ENCODE measurements around the gene ZNF436.
"Not testable (repeated sequence)": the region's sequence is repeated elsewhere in the genome, so short reads cannot be mapped to it uniquely, and the experiment has no call there.

ZNF436 gene

GRCh38 chr1:23392125-23392855, 22.7 kb upstream of the ZNF436 start:
- no peak for DNase-seq

DNA sequence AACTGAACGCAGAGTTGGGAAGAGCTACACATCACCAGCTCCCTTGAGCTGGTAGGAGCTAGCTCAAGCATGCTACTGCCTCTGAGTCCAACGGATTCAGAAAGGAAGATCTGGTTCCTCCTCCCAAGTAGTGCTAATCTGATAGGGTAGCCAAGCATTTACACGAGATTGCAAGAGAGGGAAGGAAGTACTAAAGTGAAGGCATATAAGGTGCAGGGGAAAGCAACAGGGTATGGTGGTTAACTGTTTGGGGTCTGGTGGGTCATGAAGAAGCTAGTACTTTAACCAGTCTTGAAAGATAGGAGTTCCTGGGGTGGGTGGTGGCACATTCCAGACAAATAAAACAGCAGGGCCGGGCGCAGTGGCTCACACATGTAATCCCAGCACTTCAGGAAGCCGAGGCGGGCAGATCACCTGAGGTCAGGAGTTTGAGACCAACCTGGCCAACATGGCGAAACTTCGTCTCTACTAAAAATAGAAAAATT, 20.2 kb upstream of the ZNF436 start:
- DNase-seq: no peak

GRCh38 chr1:23387494-23387893, 17.9 kb upstream of the ZNF436 start:
- no peak for DNase-seq

GRCh38 chr1:23385119-23385621, 15.5 kb upstream of the ZNF436 start:
- DNase-seq: no peak

DNA sequence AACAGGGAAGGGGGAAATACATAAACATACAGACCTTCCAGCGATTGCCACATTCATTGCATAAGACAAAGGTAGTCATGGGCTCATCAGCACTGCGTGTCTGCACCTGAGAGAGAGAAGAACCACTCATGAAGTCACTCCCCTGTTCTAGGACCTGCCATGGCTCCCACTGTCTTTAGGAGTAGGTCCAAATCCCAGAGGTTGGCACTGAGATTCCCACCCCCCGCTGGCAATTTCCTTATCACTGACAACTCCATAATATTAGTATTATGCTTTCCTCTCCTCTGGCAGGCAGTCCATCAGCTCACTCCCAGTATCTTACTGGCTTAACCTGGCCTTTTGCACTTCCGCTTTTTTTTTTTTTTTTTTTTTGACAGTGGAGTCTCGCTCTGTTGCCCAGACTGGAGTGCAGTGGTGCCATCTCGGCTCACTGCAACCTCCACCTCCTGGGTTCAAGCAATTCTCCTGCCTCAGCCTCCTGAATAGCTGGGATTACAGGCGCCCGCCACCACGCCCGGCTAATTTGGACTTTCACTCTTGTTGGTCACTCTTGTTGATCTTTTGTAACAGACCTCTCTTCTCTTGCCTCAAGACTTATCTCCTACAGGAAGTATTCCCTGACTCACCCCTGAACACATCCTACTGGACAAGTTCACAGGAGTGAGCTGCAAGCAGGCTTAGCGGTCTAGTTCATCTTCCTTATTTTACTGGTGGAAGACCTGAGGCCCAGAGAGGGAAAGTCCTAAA, 14.8 kb upstream of the ZNF436 start:
- no peak for DNase-seq

GRCh38 chr1:23383577-23384311, 14.1 kb upstream of the ZNF436 start:
- no peak for DNase-seq

- no peak for DNase-seq
Observed at GRCh38 chr1:23381233-23381885, 11.7 kb upstream of the ZNF436 start.

DNA sequence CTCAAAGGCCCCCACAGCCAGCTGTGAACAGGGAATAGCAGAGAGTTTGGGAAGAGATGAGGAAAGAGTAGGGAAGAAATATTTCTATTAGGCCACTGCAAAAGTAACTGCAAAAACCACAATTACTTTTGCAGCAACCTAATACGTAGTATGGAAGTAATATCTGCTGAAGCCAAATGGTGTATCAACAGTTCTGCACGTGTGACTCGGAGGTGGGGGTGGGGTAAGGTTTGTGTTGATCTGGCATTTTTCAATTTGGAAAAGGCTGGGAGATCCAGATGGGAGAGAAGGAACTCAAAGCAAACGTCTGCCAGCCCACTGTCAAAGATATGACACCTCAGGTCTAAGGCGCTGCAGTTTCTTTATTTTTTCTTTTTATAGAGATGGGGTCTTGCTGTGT, 11.1 kb upstream of the ZNF436 start:
- no peak for DNase-seq

- DNase-seq: not testable (repeated sequence)
Observed at GRCh38 chr1:23380236-23380635, 10.6 kb upstream of the ZNF436 start.

GRCh38 chr1:23376890-23377811, 7.5 kb upstream of the ZNF436 start:
- DNase-seq: no peak

DNA sequence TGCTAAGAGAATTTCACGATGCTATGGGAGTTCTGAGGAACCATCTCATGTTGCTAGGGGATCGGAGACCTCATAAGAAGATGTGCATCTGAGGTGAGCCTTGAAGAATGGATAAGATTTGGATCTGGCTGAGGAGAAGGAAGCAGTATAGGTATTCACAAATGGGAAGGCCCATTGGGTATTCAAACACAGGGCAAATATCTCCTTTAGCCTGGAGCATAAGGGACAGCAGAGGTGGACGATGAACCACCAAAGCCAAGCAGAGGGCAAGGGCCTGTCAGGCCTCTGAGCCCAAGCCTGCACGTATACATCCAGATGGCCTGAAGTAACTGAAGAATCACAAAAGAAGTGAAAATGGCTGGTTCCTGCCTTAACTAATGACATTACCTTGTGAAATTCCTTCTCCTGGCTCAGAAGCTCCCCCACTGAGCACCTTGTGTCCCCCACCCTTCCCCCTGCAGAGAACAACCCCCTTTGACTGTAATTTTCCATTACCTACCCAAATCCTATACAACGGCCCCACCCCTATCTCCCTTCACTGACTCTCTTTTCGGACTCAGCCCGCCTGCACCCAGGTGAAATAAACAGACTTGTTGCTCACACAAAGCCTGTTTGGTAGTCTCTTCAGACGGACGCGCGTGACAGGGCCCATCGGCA, 4.6 kb upstream of the ZNF436 start:
- not testable (repeated sequence) for DNase-seq

GRCh38 chr1:23371987-23372880, 2.6 kb upstream of the ZNF436 start:
- no peak for DNase-seq

DNA sequence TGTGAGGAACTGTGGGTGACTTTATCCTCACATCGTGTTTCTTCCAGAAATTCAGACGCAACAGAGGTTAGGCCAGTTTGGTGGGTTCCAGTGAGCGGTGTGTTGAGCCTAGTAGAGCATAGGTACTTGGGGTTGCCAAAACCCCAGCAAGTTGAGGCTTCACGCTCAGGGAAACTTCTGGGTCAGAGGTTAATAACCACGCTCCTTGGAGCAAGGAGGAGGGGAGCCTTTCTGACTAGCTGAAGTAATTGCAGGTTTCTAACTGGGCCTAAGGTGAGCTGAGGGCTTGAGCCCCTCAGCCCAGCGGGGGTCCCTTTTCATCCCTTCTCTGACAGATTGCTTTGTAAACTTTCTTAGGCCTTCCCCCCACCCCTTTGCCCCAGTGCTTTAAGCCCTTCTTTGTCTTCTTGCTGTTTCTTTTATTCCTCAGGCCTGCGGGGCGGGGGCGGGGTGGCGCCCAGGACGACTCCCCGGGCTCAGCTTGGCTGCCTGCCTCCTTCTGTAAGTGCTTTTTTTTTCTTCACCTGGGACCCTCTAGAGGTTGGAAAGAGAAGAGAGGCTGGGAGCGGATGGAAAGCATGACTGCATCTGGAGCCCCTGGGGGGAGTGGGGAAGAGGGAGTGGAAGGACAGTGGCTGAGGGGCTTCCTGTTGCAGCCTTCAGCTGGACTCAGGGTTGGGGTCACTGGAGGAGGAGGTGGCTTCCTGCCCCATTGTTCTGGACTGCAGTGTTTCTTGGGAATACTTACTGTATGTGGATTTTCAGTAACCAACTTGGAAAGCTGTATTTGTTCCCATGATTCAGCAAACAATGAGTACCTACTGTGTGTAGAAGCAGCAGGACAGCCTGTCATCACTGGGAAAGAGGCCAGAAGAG, 1.3 kb upstream of the ZNF436 start:
- DNase-seq: no peak

DNA sequence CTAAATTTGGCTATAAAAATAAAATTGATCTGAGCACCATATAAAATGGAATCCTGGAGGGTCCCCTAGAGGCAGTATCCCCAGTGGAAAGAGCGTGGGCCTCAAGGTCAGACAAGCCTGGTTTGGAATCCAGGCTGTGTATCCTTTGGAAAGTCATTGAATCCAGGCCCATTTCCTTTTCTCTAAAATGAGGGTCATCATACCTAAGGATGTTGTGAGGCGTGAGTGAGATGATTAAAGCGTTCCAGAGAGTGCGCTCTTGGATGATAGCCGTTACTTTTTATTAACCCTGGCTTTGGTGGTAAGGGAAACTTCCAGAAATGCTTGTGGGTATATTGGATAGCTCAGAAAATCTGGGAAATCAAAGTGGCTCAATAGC, 683 bp upstream of the ZNF436 start:
- DNase-seq: no peak

DNA sequence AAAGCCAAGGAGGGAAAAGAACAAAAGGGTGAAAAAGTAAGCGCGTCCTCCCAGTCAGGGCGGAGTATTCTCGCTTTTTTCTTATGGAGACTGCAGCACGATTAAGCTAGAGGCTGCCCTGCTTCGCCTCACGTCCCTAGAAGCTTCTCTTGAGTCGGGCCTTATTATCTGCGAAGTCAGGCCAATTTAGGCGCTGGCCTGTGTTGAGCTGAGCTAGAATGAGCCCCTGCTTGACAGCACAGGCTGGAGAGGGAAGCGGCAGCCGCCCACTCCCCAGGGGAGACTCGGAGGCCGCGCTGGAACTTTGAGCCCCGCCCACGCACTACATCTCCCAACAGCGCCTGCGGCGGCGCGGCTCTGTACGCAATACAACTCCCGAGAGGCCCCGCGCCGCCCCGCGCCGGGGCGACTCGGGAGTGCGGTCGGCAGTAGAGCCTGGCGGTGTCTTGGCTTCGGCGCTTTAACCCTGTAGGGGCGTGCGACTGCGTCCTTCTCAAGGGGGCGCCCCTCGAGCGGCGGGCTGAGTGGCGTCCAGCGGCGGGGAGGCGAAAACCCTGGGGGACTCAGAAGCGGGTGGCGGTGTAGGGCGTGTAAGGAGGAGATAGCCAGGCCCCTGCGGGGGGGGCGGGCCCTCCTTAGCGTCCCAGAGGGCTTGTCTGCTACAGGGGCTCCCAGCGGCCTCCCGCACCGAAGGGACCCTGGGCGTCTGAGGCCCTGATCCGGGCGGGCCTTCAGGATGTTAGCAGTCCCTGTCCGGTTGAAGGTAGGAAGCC, 888 bp downstream of the ZNF436 start:
- DNase-seq: peak; percentile 89

DNA sequence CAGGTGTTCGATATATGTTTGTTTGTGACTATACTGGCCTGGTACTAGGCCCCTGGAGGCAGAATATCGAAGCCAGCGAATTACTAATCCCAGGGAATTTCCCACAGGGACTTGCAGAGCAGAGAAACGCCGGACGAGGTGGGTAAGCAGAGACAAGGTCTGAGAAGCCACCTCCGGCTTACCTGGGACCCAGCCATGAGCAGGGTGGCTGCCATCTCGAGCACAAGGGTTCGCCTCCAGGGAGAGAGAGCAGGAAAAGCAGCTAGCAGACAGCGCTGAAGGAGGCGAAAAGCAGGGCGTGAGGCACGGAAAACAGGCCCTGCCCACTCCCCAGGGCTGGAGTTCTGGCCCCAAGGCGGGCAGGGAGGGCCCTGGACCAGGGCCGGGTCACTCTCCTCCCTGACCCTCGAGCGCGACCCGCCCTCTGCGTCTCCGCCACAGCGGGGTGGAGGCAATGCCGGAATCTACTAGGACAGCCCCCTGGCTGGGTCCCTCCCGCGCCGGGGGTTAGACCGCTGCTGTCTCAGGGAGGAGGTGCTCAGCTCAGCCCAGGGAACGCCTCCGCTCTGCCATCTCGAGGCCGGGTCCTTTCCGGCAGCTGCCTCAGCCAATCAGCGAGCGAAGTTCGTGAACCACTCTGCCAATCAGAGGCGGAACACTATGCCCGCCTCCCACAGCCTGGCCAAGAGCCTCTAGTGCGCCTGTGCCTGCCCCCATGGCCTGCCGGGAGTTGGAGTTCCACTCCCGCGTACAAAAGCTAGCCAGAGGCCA, 1.7 kb downstream of the ZNF436 start:
- peak; percentile 97 for DNase-seq

- peak; percentile 4 for DNase-seq
Observed at GRCh38 chr1:23367451-23367790, 2.2 kb downstream of the ZNF436 start.

GRCh38 chr1:23366598-23366997, 3.0 kb downstream of the ZNF436 start:
- no peak for DNase-seq
